Measurements from ENCODE around the gene SNRNP70.
"Not testable (repeated sequence)": the region's sequence is repeated elsewhere in the genome, so short reads cannot be mapped to it uniquely, and the experiment has no call there.

The SNRNP70 gene

DNA sequence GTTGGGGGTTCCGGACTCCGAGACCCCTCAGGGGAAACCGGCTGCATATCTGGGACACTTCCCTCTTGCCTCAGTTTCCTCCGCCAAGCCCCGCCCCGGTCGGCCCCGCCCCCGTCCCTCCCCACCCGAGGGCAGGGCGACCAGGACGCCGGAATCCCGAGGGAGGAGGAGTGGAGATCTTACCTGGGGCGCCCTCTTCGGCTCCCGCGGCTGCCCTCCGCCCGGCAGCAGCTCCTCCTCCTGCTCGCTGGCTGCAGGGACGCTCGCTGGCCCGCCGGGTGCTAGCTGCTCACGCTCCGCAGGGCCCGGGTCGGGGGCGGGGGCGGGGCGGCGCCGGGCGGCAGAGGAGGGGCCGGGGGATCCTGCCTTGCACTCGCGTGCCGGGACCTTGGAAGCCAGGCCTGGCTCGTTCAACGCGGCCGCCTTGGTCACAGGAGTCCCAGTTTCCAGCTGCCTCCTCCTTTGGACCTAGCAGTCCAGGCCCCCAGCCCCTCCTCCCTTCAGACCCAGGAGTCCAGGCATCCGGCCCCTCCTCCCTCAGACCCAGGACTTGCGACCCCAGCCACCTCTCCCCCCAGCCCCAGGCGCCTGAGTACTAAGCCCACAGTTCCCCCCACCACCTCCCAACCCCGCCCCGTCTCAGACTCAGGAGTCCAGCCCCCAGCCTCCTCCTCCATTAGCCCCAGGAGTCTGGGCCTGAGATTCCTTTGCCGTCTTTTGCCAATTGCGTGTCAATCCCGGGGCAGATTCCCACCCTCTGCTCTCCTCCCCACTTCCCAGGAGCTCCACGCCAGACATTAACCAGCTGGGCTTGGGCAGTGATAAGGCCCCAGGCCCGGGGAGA is 20.3 kb upstream of the SNRNP70 start, which contains the start of gene NTF4:
TSS of gene NTF4 (minus strand) at position 51 of the 844 bp plus-strand sequence. CDS start 2,821 bp downstream, outside the sequence.
- peak; percentile 63 for DNase-seq (ENCODE audit: low spot score)

DNA sequence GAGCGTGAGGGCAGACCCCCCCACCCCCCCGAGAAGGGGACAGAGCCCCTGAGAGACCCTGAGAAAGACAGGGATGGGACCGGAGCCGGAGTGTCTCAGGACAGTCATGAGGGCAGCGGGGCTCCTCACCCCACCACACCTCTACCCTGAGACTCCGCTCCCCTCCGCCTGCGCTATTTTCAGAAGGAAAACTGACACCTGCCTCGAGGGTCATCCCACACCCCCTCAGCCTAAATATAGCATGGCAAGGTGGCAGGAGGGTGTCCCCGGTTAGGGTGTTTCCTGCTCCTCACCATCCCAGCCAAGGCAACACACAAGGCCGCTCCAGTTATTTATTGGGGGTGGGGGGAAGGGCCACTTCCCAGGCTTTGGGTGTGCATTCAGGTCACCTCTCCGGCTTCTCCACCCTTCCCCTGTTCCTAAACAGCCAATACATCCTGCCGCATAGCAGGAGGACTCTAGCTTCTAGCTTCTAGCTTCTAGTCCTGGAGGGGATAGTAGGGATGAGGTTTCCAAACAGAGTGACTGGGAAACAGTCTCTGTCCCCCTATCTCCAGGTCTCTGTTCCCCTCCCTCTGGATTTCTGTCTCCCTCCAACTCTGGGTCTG is 19.2 kb upstream of the SNRNP70 start:
- DNase-seq (ENCODE audit: low spot score) = no peak

DNA sequence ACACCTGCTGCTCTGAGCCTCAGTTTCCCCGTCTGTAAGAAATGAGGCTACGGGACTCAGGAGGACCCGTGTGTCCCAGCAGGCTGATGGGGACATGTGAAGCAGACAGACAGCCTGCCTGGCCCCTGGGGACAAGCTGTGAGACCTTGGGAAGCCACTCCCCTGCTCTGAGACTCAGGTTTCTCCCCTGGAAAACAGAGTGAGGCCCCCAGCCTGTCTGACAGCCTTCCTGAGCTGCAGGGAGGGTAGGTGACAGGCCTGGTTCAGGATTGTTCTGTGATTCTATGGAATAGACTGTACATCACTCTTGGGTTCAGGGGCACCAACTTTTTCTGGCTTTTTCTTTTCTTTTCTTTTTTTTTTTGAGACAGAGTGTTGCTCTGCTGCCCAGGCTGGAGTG is 17.7 kb upstream of the SNRNP70 start:
- DNase-seq (ENCODE audit: low spot score) = no peak

DNA sequence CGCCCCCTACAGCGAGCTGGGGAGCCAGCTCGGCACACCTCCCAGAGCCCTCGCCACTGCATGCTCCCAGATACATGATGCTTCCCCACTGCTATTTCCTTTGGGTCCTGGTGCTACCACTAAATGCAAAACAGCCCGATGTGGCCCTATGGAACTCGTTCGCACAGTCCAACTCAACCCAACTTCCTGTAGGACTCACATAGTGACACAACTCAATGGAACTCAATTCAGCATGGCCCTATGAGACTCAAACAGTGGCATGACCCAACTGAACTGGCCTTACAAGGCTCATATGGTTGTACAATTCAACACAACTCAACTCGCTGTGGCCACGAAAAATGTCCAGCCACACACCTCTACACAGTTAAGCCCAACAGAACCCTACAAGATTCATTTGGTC is 16.2 kb upstream of the SNRNP70 start:
- DNase-seq (ENCODE audit: low spot score) = no peak

DNA sequence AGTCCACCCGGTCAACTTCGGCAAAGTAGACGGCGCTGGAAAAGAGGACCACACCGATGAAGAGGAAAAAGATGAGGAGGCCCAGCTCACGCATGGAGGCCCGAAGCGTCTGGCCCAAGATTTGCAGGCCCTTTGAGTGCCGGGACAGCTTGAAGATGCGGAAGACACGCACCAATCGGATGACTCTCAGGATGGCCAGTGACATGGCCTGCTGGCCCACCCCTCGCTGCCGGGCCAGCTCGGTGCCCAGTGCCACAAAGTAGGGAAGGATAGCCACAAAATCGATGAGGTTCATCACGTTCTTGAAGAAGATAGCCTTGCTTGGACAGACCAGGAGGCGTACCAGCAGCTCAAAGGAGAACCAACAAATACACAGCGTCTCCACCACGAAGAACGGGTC is 14.8 kb upstream of the SNRNP70 start:
- DNase-seq (ENCODE audit: low spot score) = no peak

DNA sequence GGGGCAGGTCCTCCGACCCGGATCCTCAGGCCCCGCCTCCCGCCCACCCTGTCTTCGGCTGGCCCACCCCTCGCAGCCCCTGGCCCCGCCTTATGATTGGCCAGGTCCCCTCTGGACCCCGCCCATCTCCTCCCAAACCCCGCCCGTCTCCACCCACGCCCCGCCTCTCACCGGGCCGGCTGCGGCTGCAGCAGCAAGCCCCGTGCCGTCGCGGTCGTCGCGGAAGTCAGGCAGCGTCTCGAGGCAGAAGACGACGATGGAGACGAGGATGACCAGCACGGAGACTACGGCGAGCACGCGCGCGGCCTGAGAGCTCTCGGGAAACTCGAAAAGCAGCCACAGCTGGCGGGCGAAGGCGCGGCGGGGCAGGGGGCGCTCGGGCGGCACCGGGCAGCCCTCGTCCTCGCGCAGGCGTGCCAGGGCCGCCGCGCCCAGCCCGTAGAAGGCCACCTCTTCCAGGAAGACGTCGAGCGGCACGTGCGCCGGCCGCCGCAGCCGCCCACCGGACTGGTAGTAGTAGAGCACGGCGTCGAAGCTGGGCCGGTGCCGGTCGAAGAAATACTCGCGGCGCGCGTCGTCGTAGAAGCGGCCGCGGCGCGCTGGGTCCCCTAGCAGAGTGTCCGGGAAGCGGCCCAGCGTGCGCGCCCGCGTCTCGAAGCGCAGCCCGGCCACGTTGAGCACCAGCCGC is 13.2 kb upstream of the SNRNP70 start:
- no peak for DNase-seq (ENCODE audit: low spot score)

DNA sequence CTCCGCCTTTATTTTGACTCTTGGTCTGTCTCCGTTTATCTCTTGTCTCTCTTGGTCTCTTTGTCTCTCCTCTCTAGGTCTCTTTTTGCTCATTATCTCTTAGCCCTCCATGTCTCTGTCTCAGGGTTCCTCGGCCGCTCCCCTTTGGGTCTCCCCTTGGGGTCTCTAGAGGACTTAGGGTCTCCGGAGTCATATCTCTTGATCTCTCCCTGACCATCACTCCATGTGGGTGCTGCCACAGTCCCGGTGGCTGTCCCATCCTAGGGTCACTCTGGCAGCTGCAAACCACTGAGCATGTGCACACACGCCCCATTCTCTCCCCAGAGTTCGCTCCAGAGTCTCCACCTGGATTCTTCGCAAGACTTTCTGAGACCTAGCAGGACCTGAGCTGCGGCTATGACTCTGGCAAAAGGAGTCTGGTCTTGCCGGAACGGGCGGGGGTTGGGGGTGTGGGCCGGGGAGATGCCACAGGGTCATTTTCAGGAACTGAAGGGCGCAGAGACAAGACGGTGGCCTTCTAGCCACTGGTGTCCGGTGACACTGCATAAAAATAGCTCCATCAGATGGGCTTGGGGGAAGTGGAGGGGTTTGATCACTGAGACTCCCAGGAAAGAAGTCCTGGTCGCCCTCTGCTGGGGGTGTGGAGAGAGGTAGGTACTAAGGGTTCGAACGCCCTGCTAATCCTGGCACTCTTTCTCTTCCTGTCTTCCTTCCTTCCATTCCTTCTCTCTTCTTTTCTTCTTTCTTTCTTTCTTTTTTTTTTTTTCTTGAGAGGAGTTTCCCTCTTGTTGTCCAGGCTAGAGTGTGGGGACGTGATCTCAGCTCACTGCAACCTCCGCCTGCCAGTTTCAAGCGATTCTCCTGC is 11.5 kb upstream of the SNRNP70 start:
- no peak for DNase-seq (ENCODE audit: low spot score)

DNA sequence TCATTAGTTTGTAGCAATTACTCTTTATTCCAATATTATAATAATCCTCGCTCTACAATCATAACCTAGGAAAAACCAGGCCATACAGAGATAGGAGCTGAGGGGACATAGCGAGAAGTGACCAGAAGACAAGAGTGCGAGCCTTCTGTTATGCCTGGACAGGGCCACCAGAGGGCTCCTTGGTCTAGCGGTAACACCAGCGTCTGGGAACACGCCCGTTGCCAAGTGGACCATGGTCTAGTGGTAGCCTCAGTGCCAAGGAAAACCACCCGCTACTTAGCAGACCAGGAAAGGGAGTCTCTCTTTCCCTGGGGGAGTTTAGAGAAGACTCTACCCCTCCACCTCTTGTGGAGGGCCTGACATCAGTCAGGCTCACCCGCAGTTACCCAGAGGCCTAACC is 10.4 kb upstream of the SNRNP70 start:
- not testable (repeated sequence) for DNase-seq (ENCODE audit: low spot score)

DNA sequence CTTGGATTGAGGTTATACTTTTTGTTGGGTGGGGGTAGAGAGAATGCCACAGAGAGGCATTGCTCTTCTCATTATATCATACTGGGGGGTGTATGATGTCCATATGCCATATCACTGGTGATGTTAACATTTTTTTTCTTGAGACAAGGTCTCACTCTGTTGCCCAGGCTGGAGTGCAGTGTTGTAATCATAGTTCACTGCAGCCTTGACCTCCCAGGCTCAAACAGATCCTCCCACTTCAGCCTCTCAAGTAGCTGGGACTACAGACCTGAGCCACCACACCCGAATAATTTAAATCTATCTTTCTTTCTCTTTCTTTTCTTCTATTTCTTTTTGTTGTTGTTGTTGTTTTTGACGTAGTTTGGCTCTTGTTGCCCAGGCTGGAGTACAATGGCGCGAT is 4.9 kb upstream of the SNRNP70 start:
- DNase-seq (ENCODE audit: low spot score) = no peak

DNA sequence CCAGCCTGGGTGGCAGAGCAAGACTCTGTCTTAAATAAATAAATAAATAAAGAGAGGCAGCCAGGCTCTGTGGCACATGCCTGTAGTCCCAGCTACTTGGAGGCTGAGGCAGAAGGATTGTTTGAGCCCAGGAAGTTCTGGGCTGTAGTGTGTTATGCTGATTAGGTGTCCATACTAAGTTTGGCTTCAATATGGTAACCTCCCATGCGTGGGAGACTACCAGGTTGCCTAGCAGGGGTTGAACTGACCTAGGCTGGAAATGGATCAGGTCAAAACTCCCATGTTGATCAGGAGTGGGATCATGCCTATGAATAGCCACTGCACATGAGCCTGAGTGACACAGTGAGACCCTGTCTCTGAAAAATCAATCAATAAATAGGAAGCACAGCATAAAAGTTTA is 4.0 kb upstream of the SNRNP70 start:
- no peak for DNase-seq (ENCODE audit: low spot score)

DNA sequence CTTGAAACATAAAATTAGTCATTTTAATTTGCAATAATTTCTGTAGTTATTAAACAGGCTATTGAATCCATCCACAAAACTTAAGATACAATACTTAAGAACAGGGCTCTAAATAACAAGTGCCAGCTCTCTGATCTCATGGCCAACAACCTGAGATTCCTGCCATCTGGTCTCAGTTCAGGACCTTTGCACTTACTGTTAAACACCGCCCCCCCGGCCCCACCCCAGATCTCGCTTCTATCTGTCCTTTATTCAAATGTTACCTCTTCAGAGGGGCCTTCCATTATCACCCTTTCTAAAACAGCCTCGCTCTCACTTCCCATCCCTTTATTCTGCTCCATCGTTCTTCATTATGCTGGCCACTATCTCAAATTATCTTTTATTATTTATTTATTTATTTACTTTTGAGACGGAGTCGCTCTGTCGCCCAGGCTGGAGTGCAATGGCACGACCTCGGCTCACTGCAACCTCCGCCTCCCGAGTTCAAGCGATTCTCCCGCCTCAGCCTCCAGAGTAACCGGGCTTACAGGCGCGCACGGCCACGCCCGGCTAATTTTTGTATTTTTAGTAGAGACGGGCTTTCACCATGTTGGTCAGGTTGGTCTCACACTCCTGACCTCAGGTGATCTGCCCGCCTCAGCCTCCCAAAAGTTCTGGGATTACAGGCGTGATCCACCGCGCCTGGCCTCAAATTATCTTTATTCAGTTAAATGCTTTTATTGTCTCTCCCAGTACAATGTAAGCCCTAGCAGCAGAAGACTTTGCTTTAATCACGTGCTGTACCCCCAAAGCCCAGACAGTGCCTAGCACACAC is 838 bp upstream of the SNRNP70 start:
- no peak for DNase-seq (ENCODE audit: low spot score)

DNA sequence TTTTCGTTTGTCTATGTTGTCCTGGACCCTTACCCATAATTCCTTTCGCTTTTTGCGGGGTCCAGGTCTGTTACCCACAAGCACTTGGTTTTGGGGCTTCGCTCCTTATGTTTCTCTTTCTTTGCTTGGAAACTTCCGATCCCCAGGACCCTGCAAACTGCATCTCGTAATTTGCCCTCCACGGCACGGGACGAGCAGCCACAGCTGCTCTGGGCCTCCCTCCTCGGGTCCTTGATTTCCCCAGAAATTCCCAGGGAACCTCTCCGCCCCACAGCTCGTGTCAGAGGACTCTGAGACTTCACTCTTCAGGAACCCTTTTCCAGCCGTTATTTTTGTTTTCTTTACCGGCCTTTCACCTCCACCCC is 599 bp downstream of the SNRNP70 start:
- no peak for DNase-seq (ENCODE audit: low spot score)

DNA sequence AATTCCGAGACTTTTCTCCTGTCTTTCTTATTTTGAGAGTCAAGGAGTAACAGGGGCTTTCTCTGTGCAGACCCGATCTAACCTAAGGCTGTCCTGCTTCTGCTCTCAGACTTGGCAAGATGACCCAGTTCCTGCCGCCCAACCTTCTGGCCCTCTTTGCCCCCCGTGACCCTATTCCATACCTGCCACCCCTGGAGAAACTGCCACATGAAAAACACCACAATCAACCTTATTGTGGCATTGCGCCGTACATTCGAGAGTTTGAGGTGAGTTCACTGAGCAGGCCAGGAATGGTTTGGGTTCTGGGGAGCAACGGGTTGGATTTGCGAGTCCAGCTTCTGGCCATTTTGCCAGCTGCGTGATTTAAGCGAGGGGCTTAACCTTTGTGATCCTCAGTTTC is 1.0 kb downstream of the SNRNP70 start:
- DNase-seq (ENCODE audit: low spot score) = no peak

DNA sequence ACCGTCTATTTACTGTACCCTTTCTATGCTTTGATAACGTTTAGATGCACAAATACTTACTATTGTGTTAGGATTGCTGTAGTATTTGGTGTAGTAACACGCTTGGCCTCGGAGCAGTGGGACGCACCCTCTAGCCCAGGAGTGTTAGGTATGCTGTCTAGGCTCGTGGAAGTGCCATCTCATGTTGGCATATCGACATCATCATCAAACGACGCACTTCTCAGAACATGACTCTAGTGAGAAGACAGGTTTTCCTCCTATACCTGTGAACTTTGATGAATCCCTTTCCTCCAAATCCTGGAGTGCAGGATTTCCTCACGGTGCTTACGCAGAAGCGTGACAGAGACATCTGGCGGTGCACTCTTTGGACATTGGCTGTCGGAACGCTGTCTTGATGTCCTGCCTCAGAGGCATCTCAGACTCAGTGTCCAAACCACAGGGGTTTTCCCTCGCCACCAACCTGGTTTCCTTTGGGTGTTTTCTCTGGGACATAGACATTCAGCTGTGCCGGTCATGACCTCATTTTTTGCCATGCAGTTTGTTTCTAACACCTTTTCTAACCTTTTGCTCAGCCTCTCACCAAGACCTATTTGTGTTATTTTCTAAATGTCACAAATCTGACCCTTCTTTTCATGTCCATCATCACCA is 6.3 kb downstream of the SNRNP70 start:
- DNase-seq (ENCODE audit: low spot score) = no peak

DNA sequence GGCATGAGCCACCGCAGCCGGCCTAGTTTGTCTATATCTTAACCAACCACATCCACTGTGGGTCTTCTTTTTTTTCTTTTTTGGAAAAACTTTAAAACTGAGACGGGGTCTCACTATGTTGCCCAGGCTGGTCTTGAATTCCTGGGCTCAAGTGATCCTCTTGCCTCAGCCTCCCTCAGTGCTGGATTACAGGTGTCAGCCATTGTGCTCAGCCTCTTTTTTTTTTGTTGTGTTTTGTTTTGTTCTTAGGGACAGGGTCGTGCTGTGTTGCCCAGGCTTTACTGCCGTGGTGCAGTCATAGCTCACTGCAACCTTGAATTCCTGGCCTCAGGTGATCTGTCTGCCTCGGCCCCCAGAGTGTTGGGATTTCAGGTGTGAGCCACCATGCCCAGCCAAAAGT is 7.4 kb downstream of the SNRNP70 start:
- DNase-seq (ENCODE audit: low spot score) = no peak

DNA sequence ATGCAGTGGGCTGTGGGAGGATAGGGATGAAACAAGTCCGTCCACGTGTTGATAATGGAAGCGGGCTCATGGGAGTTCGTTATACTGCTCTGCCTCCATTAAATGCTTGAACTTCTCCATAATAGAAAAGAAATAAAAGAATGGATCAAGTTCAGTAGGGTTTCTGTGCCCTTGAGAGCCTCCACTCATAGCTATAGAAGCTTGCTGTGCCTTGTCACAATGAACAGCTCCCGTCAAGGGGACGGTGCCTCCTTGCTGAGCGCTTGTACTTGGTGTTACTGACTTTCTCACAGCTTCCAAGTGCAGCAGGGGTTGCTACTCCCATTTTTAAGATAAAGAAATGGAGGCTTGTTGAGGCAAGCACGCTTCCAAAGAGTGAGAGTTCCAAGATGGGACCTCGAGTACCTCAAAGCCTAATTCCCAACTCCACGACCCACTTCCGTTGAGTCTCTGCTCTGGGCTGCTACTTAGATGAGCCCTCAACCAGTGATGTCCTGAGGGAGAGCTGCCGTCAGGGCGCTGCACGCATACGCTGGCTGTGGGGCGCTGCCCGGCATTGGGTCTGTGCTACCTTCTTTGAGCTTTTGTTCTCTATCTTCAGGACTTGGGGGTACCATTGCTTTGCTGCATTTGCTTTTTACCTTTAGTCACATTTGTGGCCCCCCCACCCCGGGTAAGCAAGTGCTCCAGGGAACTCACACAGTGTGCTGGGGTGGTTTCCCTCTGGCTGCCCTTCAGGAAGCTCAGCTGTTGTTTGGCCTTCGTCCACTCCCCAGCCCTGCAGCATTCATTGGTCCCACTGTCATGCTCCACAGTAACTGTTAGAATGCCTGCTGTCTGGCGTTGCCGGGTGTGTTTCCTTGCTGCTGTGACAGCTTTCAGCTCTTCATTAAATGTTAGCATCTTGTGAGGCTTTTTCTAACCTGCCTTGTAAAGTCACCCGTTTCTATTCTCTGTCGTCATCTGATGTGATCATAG is 9.5 kb downstream of the SNRNP70 start:
- DNase-seq (ENCODE audit: low spot score) = no peak

DNA sequence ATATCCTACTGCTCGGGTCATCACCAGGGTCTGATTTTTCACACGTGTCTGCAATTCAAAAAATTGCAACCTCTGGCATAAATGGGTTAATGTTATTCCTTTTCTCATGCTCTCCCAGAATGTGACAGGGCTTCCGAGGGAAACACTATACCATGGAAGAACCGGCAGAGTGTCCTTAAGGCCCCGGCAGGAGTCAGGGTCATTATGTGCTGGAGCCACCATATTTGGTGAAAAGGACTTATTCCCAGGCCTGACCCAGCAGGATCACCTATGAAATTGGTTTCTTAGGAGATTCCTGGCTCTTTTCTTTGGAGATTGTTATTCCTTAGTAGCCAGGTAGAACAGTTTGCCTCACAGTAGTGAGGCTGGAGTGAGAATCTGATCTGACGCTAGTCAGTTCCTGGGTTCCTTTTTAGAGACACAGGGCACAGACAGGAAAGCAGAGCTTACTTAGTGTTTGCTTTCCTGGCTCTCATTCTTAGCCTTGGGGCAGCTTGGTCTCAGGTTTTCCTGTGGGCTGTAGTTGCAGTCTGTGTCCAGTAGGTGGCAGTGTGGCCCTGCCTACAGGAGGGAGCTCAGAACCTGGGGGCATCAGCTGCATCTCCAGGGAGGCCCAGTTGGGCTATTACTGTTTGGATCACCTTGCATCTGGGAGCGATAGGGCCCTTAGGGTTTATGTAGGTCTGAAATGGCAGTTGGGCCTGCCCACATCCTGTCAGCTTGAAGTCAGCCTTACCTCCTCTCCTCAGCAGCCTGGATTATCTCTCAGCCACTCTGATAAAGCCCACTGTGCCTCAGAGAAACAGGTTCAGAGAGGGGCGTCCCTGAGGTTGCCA is 12.4 kb downstream of the SNRNP70 start:
- DNase-seq (ENCODE audit: low spot score) = peak; percentile 87

DNA sequence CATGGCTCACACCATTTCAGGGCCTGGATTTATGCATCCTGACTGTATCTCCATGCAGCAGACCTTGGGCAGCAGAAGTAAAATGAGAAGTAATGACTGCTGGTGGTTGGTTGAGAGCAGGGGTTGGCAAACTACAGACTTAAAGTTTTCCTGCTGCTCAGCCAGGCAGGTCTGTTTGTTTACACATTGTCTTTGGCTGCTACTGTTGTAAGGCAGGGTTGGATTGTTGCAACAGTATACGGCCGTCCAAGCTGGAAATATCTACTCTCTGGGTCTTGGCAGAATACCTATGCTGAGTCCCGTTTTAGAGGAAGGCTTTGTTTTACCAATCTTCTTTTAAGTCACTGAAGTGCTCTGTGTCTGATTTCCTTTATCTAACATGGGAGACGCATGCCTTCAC is 13.5 kb downstream of the SNRNP70 start:
- DNase-seq (ENCODE audit: low spot score) = no peak

DNA sequence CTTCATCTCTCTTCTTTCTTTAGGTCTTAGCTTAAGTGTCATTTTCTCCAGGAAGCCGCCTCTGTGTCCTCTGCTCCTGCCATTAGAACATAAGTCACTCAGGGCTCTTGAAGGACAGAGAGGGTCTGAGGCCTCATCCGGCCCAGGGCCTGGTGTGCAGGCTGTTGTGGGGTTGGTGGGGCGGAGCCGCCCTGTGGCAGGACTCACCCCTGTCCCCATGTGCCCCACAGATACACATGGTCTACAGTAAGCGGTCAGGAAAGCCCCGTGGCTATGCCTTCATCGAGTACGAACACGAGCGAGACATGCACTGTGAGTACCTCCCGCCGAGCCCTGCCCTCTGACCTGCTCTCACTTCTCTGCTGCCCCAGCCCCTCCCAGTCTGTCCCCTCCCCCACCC is 15.9 kb downstream of the SNRNP70 start:
- no peak for DNase-seq (ENCODE audit: low spot score)
